Muscle layer of duodenum (tissue), 2 donors: ENCODE data around the gene MMADHC.
"Not testable (repeated sequence)": the region's sequence is repeated elsewhere in the genome, so short reads cannot be mapped to it uniquely, and the experiment has no call there.

Experiments used
- H3K27ac ChIP-seq: one replicate; pipeline ENCODE4 v1.7.0; 2013; ENCODE audit warnings: mild to moderate bottlenecking, low read length
- H3K27me3 ChIP-seq: one replicate; pipeline ENCODE4 v1.7.0; 2013; ENCODE audit warnings: low read depth, mild to moderate bottlenecking, control low read depth, low read length
- H3K36me3 ChIP-seq, 2 donors: one replicate each; pipeline ENCODE4 v1.7.0; 2013; ENCODE audit warnings: low read length in 2 of 2, control low read depth in 1 of 2, mild to moderate bottlenecking in 1 of 2; ENCODE audit not compliant: insufficient read depth in 2 of 2, control insufficient read depth in 1 of 2
- H3K4me1 ChIP-seq, 2 donors: one replicate each; pipeline ENCODE4 v1.7.0; 2013; ENCODE audit warnings: low read length in 2 of 2, mild to moderate bottlenecking in 2 of 2, control low read depth in 1 of 2, moderate library complexity in 1 of 2; ENCODE audit not compliant: insufficient read depth in 2 of 2, control insufficient read depth in 1 of 2
- H3K4me3 ChIP-seq, 2 donors: one replicate each; pipeline ENCODE4 v1.7.0; 2013; ENCODE audit warnings: low read length in 2 of 2, low read depth in 1 of 2, mild to moderate bottlenecking in 1 of 2
- H3K9me3 ChIP-seq, 2 donors: one replicate each; pipeline ENCODE4 v1.7.0; 2013; ENCODE audit warnings: low read length in 2 of 2, control low read depth in 1 of 2, mild to moderate bottlenecking in 1 of 2; ENCODE audit not compliant: control insufficient read depth in 1 of 2
- donor health status: healthy.

Gene MMADHC

DNA sequence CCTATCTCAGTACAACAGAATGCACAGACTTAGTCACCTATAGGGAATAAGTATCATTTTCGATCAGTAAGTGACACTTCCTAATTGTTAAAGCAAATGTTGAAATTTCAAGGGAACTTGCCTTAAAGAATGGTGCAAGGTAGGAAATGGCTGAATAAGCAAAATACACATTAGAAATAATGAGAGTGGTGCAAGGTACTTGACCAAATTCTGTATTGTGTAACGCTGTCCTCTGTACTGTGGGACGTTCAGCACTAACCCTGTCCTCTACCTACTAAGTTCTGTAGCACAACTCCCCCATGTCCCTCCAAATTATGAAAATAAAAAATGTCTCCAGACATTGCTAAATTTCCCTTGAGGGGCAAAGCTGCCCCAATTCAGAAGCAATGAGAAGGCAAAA, 19.4 kb downstream of the MMADHC start:
- Histone ChIP-seq H3K27ac (no peak overlapping the region), H3K36me3 (peaks cover 35 to 40% of the 10 kb centered on the region in 2 donors), H3K4me3 (no peak overlapping the region), H3K9me3 (no peaks in the 10 kb centered on the region), H3K27me3 (no peaks in the 10 kb centered on the region), H3K4me1 (no peaks in the 10 kb centered on the region)

GRCh38 chr2:149566652-149567051, 20.9 kb downstream of the MMADHC start:
- no peak overlapping the region for H3K4me3 ChIP-seq
- peaks cover 29 to 40% of the 10 kb centered on the region in 2 donors for H3K36me3 ChIP-seq
- no peak overlapping the region for H3K27ac ChIP-seq
- H3K9me3 ChIP-seq: no peaks in the 10 kb centered on the region
- no peaks in the 10 kb centered on the region for H3K4me1 ChIP-seq
- H3K27me3 ChIP-seq: no peaks in the 10 kb centered on the region

DNA sequence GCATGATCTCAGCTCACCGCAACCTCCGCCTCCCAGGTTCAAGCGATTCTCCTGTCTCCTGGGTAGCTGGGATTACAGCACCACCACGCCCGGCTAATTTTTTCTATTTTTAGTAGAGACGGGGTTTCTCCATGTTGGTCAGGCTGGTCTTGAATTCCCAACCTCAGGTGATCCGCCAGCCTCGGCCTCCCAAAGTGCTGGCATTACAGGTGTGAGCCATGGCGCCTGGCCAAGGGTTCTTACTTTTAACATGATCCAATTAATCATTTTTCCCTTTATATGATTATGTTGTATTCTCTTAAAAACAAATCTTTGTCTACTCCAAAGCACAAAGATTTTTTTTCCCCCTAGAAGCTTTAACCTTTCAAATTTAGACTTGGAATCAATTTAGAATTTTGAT, 21.9 kb downstream of the MMADHC start:
- not testable (repeated sequence) for H3K27ac ChIP-seq, H3K27me3 ChIP-seq, H3K9me3 ChIP-seq, H3K4me1 ChIP-seq, H3K4me3 ChIP-seq
- peaks cover 26 to 40% of the 10 kb centered on the region in 2 donors for H3K36me3 ChIP-seq

- Histone ChIP-seq H3K4me3 (no peak overlapping the region), H3K27ac (no peak overlapping the region), H3K36me3 (peaks cover 22 to 36% of the 10 kb centered on the region in 2 donors), H3K4me1 (no peaks in the 10 kb centered on the region), H3K27me3 (no peaks in the 10 kb centered on the region), H3K9me3 (no peaks in the 10 kb centered on the region)
Measured at GRCh38 chr2:149564983-149565382, 22.6 kb downstream of the MMADHC start.

- peaks cover 18 to 27% of the 10 kb centered on the region in 2 donors for H3K36me3 ChIP-seq
- no peaks in the 10 kb centered on the region for H3K4me1 ChIP-seq
- H3K9me3 ChIP-seq: no peaks in the 10 kb centered on the region
- no peak overlapping the region for H3K27ac ChIP-seq
- no peaks in the 10 kb centered on the region for H3K27me3 ChIP-seq
- H3K4me3 ChIP-seq: no peak overlapping the region
Measured at GRCh38 chr2:149564097-149564496, 23.5 kb downstream of the MMADHC start.

- no peaks in the 10 kb centered on the region for H3K9me3 ChIP-seq
- H3K27me3 ChIP-seq: no peaks in the 10 kb centered on the region
- H3K4me3 ChIP-seq: peak overlapping the region in 1 of 2 donors; percentile 41
- peak overlapping the region; percentile 16 for H3K27ac ChIP-seq
- H3K36me3 ChIP-seq: peaks cover under 1 to 10% of the 10 kb centered on the region in 2 donors
- no peaks in the 10 kb centered on the region for H3K4me1 ChIP-seq
Measured at GRCh38 chr2:149562324-149562723, 25.3 kb downstream of the MMADHC start.

- H3K4me1 ChIP-seq: no peaks in the 10 kb centered on the region
- no peaks in the 10 kb centered on the region for H3K27me3 ChIP-seq
- H3K27ac ChIP-seq: no peak overlapping the region
- no peak overlapping the region for H3K4me3 ChIP-seq
- no peaks in the 10 kb centered on the region for H3K9me3 ChIP-seq
- H3K36me3 ChIP-seq: peaks cover 0 to under 1% of the 10 kb centered on the region in 2 donors
Measured at GRCh38 chr2:149561309-149561926, 26.2 kb downstream of the MMADHC start.

DNA sequence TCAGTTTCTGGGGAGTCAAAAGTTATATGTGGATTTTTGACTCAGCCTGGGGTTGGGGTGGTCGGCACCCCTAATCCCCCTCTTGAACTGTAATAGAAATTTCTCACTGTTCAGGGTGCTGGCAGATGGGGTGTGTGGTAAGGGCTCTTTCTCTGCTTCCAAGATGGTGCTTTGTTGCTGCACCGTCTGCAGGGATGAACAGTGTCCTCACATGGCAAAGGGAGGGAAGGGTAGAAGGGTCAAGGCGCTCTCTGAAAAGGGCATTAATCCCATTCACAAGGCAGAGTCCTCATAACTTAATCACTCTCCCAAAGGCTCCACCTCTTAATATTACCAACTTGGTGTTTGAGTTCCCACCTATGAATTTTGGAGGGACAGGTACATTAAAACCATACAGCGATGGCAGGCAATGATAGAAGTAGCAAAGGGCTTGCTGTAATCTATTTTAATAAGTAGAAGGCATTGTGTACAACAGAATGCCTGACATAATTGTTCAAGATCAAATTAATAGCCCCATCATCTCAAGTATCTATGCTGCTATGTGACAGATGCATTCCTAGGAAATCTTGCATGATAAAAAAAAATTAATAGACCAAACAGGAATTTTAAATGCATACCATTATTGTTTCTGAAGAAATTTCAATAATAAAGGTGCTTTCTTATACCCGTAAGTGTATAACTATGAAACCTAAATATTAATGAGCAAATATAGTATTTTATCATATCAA, 28.1 kb downstream of the MMADHC start:
- Histone ChIP-seq H3K27me3 (no peaks in the 10 kb centered on the region), H3K4me3 (no peak overlapping the region), H3K4me1 (no peaks in the 10 kb centered on the region), H3K27ac (no peak overlapping the region), H3K9me3 (no peaks in the 10 kb centered on the region), H3K36me3 (no peaks in the 10 kb centered on the region)

DNA sequence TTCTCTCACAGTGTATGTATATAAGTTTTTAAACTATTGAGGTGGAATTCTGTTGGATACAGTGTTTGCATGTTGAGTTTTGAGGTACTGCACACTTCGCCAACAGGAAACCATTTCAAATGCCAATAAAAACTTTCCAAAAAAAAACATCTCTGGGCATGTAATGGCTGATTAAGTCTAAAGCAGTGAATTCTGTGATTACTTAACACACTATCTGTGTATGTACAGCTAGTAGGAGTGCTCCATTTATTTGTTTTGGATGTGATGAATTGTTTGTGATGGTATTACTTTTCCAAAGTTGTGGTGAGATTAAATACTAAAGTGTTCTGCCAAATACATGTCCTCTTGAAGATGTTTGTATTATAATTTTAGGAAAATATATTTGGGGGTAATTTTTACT, 31.1 kb downstream of the MMADHC start:
- H3K9me3 ChIP-seq: no peaks in the 10 kb centered on the region
- no peaks in the 10 kb centered on the region for H3K27me3 ChIP-seq
- H3K36me3 ChIP-seq: no peaks in the 10 kb centered on the region
- no peaks in the 10 kb centered on the region for H3K4me1 ChIP-seq
- H3K4me3 ChIP-seq: no peak overlapping the region
- H3K27ac ChIP-seq: no peak overlapping the region

- H3K4me3 ChIP-seq: no peak overlapping the region
Measured at GRCh38 chr2:149552830-149553229, 34.7 kb downstream of the MMADHC start.

GRCh38 chr2:149552226-149552625, 35.3 kb downstream of the MMADHC start:
- H3K27me3 ChIP-seq: no peaks in the 10 kb centered on the region
- no peak overlapping the region for H3K4me3 ChIP-seq
- H3K4me1 ChIP-seq: no peaks in the 10 kb centered on the region
- H3K27ac ChIP-seq: no peak overlapping the region
- no peaks in the 10 kb centered on the region for H3K36me3 ChIP-seq
- H3K9me3 ChIP-seq: peaks cover 0 to 4% of the 10 kb centered on the region in 2 donors

More at GRCh38 chr2:149552830-149553229, 34.7 kb downstream of the MMADHC start:
- Histone ChIP-seq H3K9me3 (peaks cover 0 to 4% of the 10 kb centered on the region in 2 donors), H3K27me3 (no peaks in the 10 kb centered on the region), H3K4me1 (no peaks in the 10 kb centered on the region), H3K27ac (no peak overlapping the region), H3K36me3 (no peaks in the 10 kb centered on the region)
